Activated T-helper 1 cell treated with anti-CD3 and anti-CD28 coated beads, Interleukin-12 subunit alpha, Interleukin-12 subunit beta, Interleukin-2, Interleukin-4 antibody, amounts not matched to agents 30 ng/mL and 10 ng/mL and 1 ng/mL, durations not matched to agents 14 hours and 24 hours and 36 hours (primary cell): ENCODE data around the gene NPAS2. TPM values are rescaled to one million over a fixed set of nuclear protein-coding genes. Genes with fewer than 3 reads are reported as not detected.

Source experiments
- DNase-seq: peaks from one replicate; pipeline ENCODE4 v3.0.0; 2021; ENCODE audit warnings: low spot score
- H3K27ac Mint-ChIP-seq: one replicate; pipeline ENCODE4 v1.8.0; 2021; ENCODE audit warnings: mild to moderate bottlenecking, mixed read lengths
- H3K27me3 Mint-ChIP-seq: one replicate; pipeline ENCODE4 v1.8.0; 2022; ENCODE audit warnings: mild to moderate bottlenecking, moderate library complexity, mixed read lengths; ENCODE audit not compliant: insufficient read depth
- H3K36me3 Mint-ChIP-seq: one replicate; pipeline ENCODE4 v1.8.0; 2021; ENCODE audit warnings: low read depth, mixed read lengths
- H3K4me1 Mint-ChIP-seq: one replicate; pipeline ENCODE4 v1.8.0; 2021; ENCODE audit warnings: low read depth, mixed read lengths
- H3K4me3 Mint-ChIP-seq: one replicate; pipeline ENCODE4 v1.8.0; 2021; ENCODE audit warnings: mild to moderate bottlenecking, moderate library complexity, mixed read lengths
- H3K9me3 Mint-ChIP-seq: one replicate; pipeline ENCODE4 v1.8.0; 2021; ENCODE audit warnings: mixed read lengths
- intact Hi-C: fragments of 100-400 bp; cut with micrococcal nuclease; formaldehyde crosslinking; loops from one replicate; pipeline ENCODE4 v1.15.1; 2024
- total RNA-seq: library from RNA; stranded (reverse); gene quantifications from 2 replicates; pipeline ENCODE4 v1.2.3, GENCODE V29; 2022

Gene NPAS2
- total RNA-seq, 1 donor from 2014 or later, result 7.5 TPM

DNA sequence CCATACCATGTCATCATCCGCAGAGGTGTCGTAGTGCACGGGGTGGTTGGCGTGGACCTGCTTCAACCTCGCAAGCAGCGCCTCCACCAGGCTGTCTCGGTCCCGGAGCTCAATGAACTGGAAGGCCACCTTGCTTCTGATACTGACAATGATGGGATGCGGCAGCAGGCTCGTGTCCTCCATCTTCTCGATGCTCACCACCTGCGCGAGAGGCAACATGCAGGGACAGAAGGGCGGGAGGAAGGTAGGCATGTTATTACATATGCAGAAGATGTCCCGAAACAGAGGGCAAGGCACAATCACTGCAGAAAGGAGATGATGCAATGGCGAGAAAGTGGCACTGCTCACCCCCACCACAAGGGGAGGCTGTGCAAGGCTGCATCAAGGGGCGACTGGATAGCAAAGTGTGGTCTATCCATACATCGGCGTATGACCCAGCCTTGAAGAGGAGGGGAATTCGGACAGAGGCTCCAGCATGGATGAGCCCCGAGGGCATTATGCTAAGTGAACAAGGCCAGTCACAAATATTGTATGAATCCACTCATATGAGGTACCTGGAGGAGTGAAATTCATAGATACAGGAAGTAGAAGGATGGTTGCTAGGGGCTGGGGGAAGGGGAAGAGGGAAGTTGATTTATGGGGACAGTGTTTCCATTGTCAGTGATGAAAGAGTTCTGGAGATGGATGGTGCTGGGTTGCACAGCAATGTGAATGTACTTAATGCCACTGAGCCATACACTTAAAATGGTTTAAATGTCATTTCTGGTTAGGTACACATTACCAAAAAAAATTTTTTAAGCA, 218.7 kb downstream of the NPAS2 start:
- intact Hi-C loops, result no loop called here
- no peak overlapping the region for H3K27ac Mint-ChIP-seq
- H3K9me3 Mint-ChIP-seq, result no peaks in the 10 kb centered on the region
- H3K4me3 Mint-ChIP-seq, result no peak overlapping the region
- H3K36me3 Mint-ChIP-seq, result no peaks in the 10 kb centered on the region
- no peak for DNase-seq
- no peaks in the 10 kb centered on the region for H3K27me3 Mint-ChIP-seq
- no peaks in the 10 kb centered on the region for H3K4me1 Mint-ChIP-seq

DNA sequence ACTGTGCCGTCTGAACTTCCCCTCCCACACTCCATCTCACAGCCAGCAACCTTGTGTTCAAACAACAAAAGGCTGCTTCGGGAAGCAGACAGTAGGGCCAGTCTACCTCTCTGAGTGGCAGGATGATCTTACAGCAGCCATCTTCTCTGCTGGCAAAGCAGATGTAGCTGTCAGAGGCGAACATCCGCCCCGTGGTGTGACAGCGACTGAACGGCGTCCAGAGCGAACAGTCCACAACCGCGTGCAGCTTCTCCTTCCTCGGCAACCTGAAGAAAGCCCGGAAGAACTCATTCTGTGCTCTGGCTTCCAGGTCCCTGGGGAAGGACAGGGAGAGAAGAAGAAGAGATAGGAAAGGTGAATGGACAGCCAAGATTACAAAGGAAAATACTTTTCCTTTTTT, 220.1 kb downstream of the NPAS2 start:
- H3K27me3 Mint-ChIP-seq, result no peaks in the 10 kb centered on the region
- no peak overlapping the region for H3K4me3 Mint-ChIP-seq
- H3K4me1 Mint-ChIP-seq, result no peaks in the 10 kb centered on the region
- no peaks in the 10 kb centered on the region for H3K36me3 Mint-ChIP-seq
- H3K9me3 Mint-ChIP-seq, result no peaks in the 10 kb centered on the region
- DNase-seq, result no peak
- H3K27ac Mint-ChIP-seq, result no peak overlapping the region
- intact Hi-C loops, result no loop called here

DNA sequence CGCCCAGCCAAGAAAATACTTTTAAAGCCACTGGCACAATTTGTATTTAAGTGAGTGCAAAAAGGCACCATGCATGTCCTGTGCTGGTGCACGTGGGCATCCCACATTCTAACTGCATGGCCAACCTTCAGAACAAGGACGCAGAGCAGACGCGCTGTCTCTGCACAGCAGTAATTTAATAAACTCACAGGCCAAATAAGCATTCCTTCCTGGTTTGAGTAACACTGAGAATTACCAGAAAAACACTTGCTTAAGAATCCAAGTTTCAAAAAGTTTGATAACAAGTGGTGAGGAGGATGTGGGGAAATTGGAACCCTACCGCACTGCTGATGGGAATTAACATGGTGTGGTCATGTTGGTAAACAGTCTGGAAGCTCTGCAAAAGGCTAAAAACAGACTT, 220.8 kb downstream of the NPAS2 start:
- Mint-ChIP-seq H3K27me3 (no peaks in the 10 kb centered on the region), H3K4me3 (no peak overlapping the region), H3K9me3 (no peaks in the 10 kb centered on the region), H3K4me1 (no peaks in the 10 kb centered on the region), H3K36me3 (no peaks in the 10 kb centered on the region), H3K27ac (no peak overlapping the region)
- intact Hi-C loops, result no loop called here
- no peak for DNase-seq

DNA sequence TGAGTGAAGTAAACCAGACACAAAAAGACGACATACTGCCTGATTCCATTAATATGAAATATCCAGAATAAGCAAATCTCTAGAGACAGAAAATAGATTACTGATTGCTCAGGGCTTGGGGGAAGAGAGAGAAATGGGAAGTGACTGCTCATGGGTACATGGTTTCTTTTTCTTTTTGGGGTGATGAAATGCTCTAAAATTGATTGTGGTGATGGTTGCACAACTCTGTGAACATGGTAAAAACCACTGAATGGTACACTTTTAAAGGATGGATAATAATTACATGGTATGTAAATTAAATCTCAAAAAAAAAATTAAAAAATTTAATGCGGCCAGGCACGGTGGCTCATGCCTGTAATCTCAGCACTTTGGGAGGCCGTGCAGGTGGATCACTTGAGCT, 221.5 kb downstream of the NPAS2 start:
- Mint-ChIP-seq H3K36me3 (no peaks in the 10 kb centered on the region), H3K9me3 (no peaks in the 10 kb centered on the region), H3K27ac (no peak overlapping the region), H3K4me3 (no peak overlapping the region), H3K27me3 (no peaks in the 10 kb centered on the region), H3K4me1 (no peaks in the 10 kb centered on the region)
- intact Hi-C loops, result no loop called here
- DNase-seq, result no peak

DNA sequence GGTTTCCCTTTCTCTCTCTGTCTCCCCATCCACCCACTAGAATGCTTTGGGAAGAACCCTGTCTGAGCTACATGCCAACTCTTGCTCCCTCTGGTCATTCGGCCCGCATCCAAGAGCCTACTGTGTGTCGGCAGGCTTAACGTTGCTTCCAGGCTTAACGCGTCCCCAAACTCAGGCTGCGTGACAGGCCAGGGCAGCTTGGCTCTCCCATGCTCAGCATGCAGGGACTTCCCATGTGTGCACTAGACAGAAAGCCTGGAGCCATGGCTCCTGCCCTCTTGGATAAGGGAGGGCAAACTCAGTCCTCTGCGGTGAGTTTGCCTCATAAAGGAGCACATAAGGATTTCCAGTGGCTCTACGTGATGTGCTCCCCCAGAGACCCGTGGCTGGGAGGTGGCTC, 225.4 kb downstream of the NPAS2 start:
- Mint-ChIP-seq H3K4me1 (no peaks in the 10 kb centered on the region), H3K27ac (no peak overlapping the region), H3K36me3 (no peaks in the 10 kb centered on the region), H3K4me3 (no peak overlapping the region), H3K9me3 (no peaks in the 10 kb centered on the region), H3K27me3 (no peaks in the 10 kb centered on the region)
- intact Hi-C loops, result no loop called here
- DNase-seq, result no peak

Other genes with a start within 250 kb of the NPAS2 start
- 1,048 and 1,092 TPM in 2 replicates for gene RPL31, start 182.2 kb downstream of the NPAS2 start, total RNA-seq